ENCODE data around the gene ST3GAL4. TPM values are rescaled to one million over a fixed set of nuclear protein-coding genes. Genes with fewer than 3 reads are reported as not detected.

Gene ST3GAL4
- total and polyA plus RNA-seq, 4 donors, result 25.4 to 36.3 (median 28.2) TPM

- H3K27ac ChIP-seq (ENCODE audit: low read depth in 1 of 2, low read length in 2 of 2), result no peak overlapping the region
- H3K4me1 ChIP-seq (ENCODE audit: control insufficient read depth in 1 of 2, insufficient read depth in 2 of 2, low read length in 2 of 2), result no peaks in the 10 kb centered on the region
- ATAC-seq (ENCODE audit: low FRiP score) (no peak), DNase-seq (no peak)
- H3K9me3 ChIP-seq (ENCODE audit: control insufficient read depth, low read length), result no peaks in the 10 kb centered on the region
- H3K36me3 ChIP-seq (ENCODE audit: control insufficient read depth in 1 of 2, insufficient read depth in 2 of 2, low read length in 1 of 2), result no peaks in the 10 kb centered on the region
- intact Hi-C loops (cut with DNase I), result no loop called here
- no peaks in the 10 kb centered on the region for H3K27me3 ChIP-seq (ENCODE audit: control insufficient read depth in 1 of 2, insufficient read depth in 2 of 2, low read length in 1 of 2)
- H3K4me3 ChIP-seq (ENCODE audit: low read length in 2 of 2), result no peak overlapping the region
Measured at GRCh38 chr11:126400019-126400418, 44.5 kb downstream of the ST3GAL4 start.

GRCh38 chr11:126400479-126400878 is 45.0 kb downstream of the ST3GAL4 start:
- H3K4me3 ChIP-seq (ENCODE audit: low read length in 2 of 2), result no peak overlapping the region

GRCh38 chr11:126403022-126403581 is 47.6 kb downstream of the ST3GAL4 start:
- no peaks in the 10 kb centered on the region for H3K36me3 ChIP-seq (ENCODE audit: control insufficient read depth in 1 of 2, insufficient read depth in 2 of 2, low read length in 1 of 2)
- no peaks in the 10 kb centered on the region for H3K9me3 ChIP-seq (ENCODE audit: control insufficient read depth, low read length)
- H3K4me1 ChIP-seq (ENCODE audit: control insufficient read depth in 1 of 2, insufficient read depth in 2 of 2, low read length in 2 of 2), result no peaks in the 10 kb centered on the region
- H3K27ac ChIP-seq (ENCODE audit: low read depth in 1 of 2, low read length in 2 of 2), result no peak overlapping the region
- intact Hi-C loops (cut with DNase I), result no loop called here
- H3K27me3 ChIP-seq (ENCODE audit: control insufficient read depth in 1 of 2, insufficient read depth in 2 of 2, low read length in 1 of 2), result no peaks in the 10 kb centered on the region
- no peak for ATAC-seq (ENCODE audit: low FRiP score)
- 88 to 95% methylated on average over 15 of the region's 15 CpGs for WGBS, 2 donors
- H3K4me3 ChIP-seq (ENCODE audit: low read length in 2 of 2), result no peak overlapping the region
- DNase-seq, result no peak

More at GRCh38 chr11:126400479-126400878, 45.0 kb downstream of the ST3GAL4 start:
- intact Hi-C loops (cut with DNase I), result no loop called here
- no peaks in the 10 kb centered on the region for H3K27me3 ChIP-seq (ENCODE audit: control insufficient read depth in 1 of 2, insufficient read depth in 2 of 2, low read length in 1 of 2)
- DNase-seq (peak in 1 of 2 donors; percentile 9), ATAC-seq (ENCODE audit: low FRiP score) (no peak)
- no peaks in the 10 kb centered on the region for H3K36me3 ChIP-seq (ENCODE audit: control insufficient read depth in 1 of 2, insufficient read depth in 2 of 2, low read length in 1 of 2)
- H3K27ac ChIP-seq (ENCODE audit: low read depth in 1 of 2, low read length in 2 of 2), result no peak overlapping the region
- WGBS, 2 donors, result 95 to 96% methylated on average over 6 of the region's 6 CpGs
- H3K4me1 ChIP-seq (ENCODE audit: control insufficient read depth in 1 of 2, insufficient read depth in 2 of 2, low read length in 2 of 2), result no peaks in the 10 kb centered on the region
- H3K9me3 ChIP-seq (ENCODE audit: control insufficient read depth, low read length), result no peaks in the 10 kb centered on the region

GRCh38 chr11:126403658-126404057 is 48.2 kb downstream of the ST3GAL4 start:
- DNase-seq, result peak in 1 of 2 donors; percentile 43

GRCh38 chr11:126404367-126404766 is 48.9 kb downstream of the ST3GAL4 start:
- WGBS, 2 donors, result 70 to 74% methylated on average over 5 of the region's 5 CpGs
- H3K27ac ChIP-seq (ENCODE audit: low read depth in 1 of 2, low read length in 2 of 2), result no peak overlapping the region
- H3K4me1 ChIP-seq (ENCODE audit: control insufficient read depth in 1 of 2, insufficient read depth in 2 of 2, low read length in 2 of 2), result no peaks in the 10 kb centered on the region
- no peak overlapping the region for H3K4me3 ChIP-seq (ENCODE audit: low read length in 2 of 2)
- intact Hi-C loops (cut with DNase I), result no loop called here
- no peaks in the 10 kb centered on the region for H3K27me3 ChIP-seq (ENCODE audit: control insufficient read depth in 1 of 2, insufficient read depth in 2 of 2, low read length in 1 of 2)
- DNase-seq, result peak in 1 of 2 donors; percentile 12
- ATAC-seq (ENCODE audit: low FRiP score), result no peak
- H3K36me3 ChIP-seq (ENCODE audit: control insufficient read depth in 1 of 2, insufficient read depth in 2 of 2, low read length in 1 of 2), result no peaks in the 10 kb centered on the region
- H3K9me3 ChIP-seq (ENCODE audit: control insufficient read depth, low read length), result no peaks in the 10 kb centered on the region

More at GRCh38 chr11:126403658-126404057, 48.2 kb downstream of the ST3GAL4 start:
- Histone ChIP-seq H3K9me3 (ENCODE audit: control insufficient read depth, low read length) (no peaks in the 10 kb centered on the region), H3K4me1 (ENCODE audit: control insufficient read depth in 1 of 2, insufficient read depth in 2 of 2, low read length in 2 of 2) (no peaks in the 10 kb centered on the region), H3K27me3 (ENCODE audit: control insufficient read depth in 1 of 2, insufficient read depth in 2 of 2, low read length in 1 of 2) (no peaks in the 10 kb centered on the region), H3K27ac (ENCODE audit: low read depth in 1 of 2, low read length in 2 of 2) (no peak overlapping the region), H3K4me3 (ENCODE audit: low read length in 2 of 2) (no peak overlapping the region), H3K36me3 (ENCODE audit: control insufficient read depth in 1 of 2, insufficient read depth in 2 of 2, low read length in 1 of 2) (no peaks in the 10 kb centered on the region)
- intact Hi-C loops (cut with DNase I), result no loop called here
- WGBS, 2 donors, result 91 to 92% methylated on average over 8 of the region's 8 CpGs
- ATAC-seq (ENCODE audit: low FRiP score), result no peak

- no peak for ATAC-seq (ENCODE audit: low FRiP score)
- no peak overlapping the region for H3K27ac ChIP-seq (ENCODE audit: low read depth in 1 of 2, low read length in 2 of 2)
Measured at GRCh38 chr11:126405374-126405773, 49.9 kb downstream of the ST3GAL4 start.

GRCh38 chr11:126405906-126406305 is 50.4 kb downstream of the ST3GAL4 start:
- no peaks in the 10 kb centered on the region for H3K4me1 ChIP-seq (ENCODE audit: control insufficient read depth in 1 of 2, insufficient read depth in 2 of 2, low read length in 2 of 2)

More at GRCh38 chr11:126405374-126405773, 49.9 kb downstream of the ST3GAL4 start:
- no peaks in the 10 kb centered on the region for H3K4me1 ChIP-seq (ENCODE audit: control insufficient read depth in 1 of 2, insufficient read depth in 2 of 2, low read length in 2 of 2)
- WGBS, 2 donors, result 95 to 98% methylated on average over 3 of the region's 3 CpGs
- no peaks in the 10 kb centered on the region for H3K36me3 ChIP-seq (ENCODE audit: control insufficient read depth in 1 of 2, insufficient read depth in 2 of 2, low read length in 1 of 2)
- no peak overlapping the region for H3K4me3 ChIP-seq (ENCODE audit: low read length in 2 of 2)
- intact Hi-C loops (cut with DNase I), result no loop called here
- no peaks in the 10 kb centered on the region for H3K9me3 ChIP-seq (ENCODE audit: control insufficient read depth, low read length)
- DNase-seq, result peak in 1 of 2 donors; percentile 44
- no peaks in the 10 kb centered on the region for H3K27me3 ChIP-seq (ENCODE audit: control insufficient read depth in 1 of 2, insufficient read depth in 2 of 2, low read length in 1 of 2)

GRCh38 chr11:126406368-126406767 is 50.9 kb downstream of the ST3GAL4 start:
- H3K9me3 ChIP-seq (ENCODE audit: control insufficient read depth, low read length), result no peaks in the 10 kb centered on the region
- H3K36me3 ChIP-seq (ENCODE audit: control insufficient read depth in 1 of 2, insufficient read depth in 2 of 2, low read length in 1 of 2), result no peaks in the 10 kb centered on the region
- no peaks in the 10 kb centered on the region for H3K27me3 ChIP-seq (ENCODE audit: control insufficient read depth in 1 of 2, insufficient read depth in 2 of 2, low read length in 1 of 2)
- WGBS, 2 donors, result 89 to 97% methylated on average over 8 of the region's 8 CpGs
- no peak for DNase-seq
- intact Hi-C loops (cut with DNase I), result no loop called here
- H3K4me1 ChIP-seq (ENCODE audit: control insufficient read depth in 1 of 2, insufficient read depth in 2 of 2, low read length in 2 of 2), result no peaks in the 10 kb centered on the region
- ATAC-seq (ENCODE audit: low FRiP score), result no peak
- H3K27ac ChIP-seq (ENCODE audit: low read depth in 1 of 2, low read length in 2 of 2), result no peak overlapping the region
- no peak overlapping the region for H3K4me3 ChIP-seq (ENCODE audit: low read length in 2 of 2)

More at GRCh38 chr11:126405906-126406305, 50.4 kb downstream of the ST3GAL4 start:
- Histone ChIP-seq H3K9me3 (ENCODE audit: control insufficient read depth, low read length) (no peaks in the 10 kb centered on the region), H3K4me3 (ENCODE audit: low read length in 2 of 2) (no peak overlapping the region), H3K36me3 (ENCODE audit: control insufficient read depth in 1 of 2, insufficient read depth in 2 of 2, low read length in 1 of 2) (no peaks in the 10 kb centered on the region), H3K27ac (ENCODE audit: low read depth in 1 of 2, low read length in 2 of 2) (no peak overlapping the region), H3K27me3 (ENCODE audit: control insufficient read depth in 1 of 2, insufficient read depth in 2 of 2, low read length in 1 of 2) (no peaks in the 10 kb centered on the region)
- DNase-seq (peak in 1 of 2 donors; percentile 39), ATAC-seq (ENCODE audit: low FRiP score) (no peak)
- 92 to 97% methylated on average over 7 of the region's 7 CpGs for WGBS, 2 donors
- intact Hi-C loops (cut with DNase I), result no loop called here

GRCh38 chr11:126407101-126407521 is 51.6 kb downstream of the ST3GAL4 start:
- no peak for ATAC-seq (ENCODE audit: low FRiP score)
- intact Hi-C loops (cut with DNase I), result no loop called here
- H3K4me3 ChIP-seq (ENCODE audit: low read length in 2 of 2), result no peak overlapping the region
- 84 to 95% methylated on average over 11 to 12 of the region's 12 CpGs for WGBS, 2 donors
- no peaks in the 10 kb centered on the region for H3K27me3 ChIP-seq (ENCODE audit: control insufficient read depth in 1 of 2, insufficient read depth in 2 of 2, low read length in 1 of 2)
- DNase-seq, result peak in 1 of 2 donors; percentile 61
- H3K27ac ChIP-seq (ENCODE audit: low read depth in 1 of 2, low read length in 2 of 2), result no peak overlapping the region
- no peaks in the 10 kb centered on the region for H3K4me1 ChIP-seq (ENCODE audit: control insufficient read depth in 1 of 2, insufficient read depth in 2 of 2, low read length in 2 of 2)
- H3K36me3 ChIP-seq (ENCODE audit: control insufficient read depth in 1 of 2, insufficient read depth in 2 of 2, low read length in 1 of 2), result no peaks in the 10 kb centered on the region
- no peaks in the 10 kb centered on the region for H3K9me3 ChIP-seq (ENCODE audit: control insufficient read depth, low read length)

All from aorta (tissue), 5 donors.